Adipose tissue (tissue), 3 donors: Measurements from ENCODE around the gene CMA1. TPM values are rescaled to one million over a fixed set of nuclear protein-coding genes. Genes with fewer than 3 reads are reported as not detected.
"Not testable (repeated sequence)": the region's sequence is repeated elsewhere in the genome, so short reads cannot be mapped to it uniquely, and the experiment has no call there.

Source experiments
- H3K27ac ChIP-seq: one replicate; pipeline ENCODE4 v1.5.1; 2013; ENCODE audit warnings: low read depth, low read length
- WGBS, 3 donors: extraction: QIAGEN DNeasy Blood & Tissue Kit; methylation state at CpG; one replicate each; pipeline ENCODE4 v1.1.7; 2013; 5-methylcytosine and 5-hydroxymethylcytosine counted together
- polyA plus RNA-seq, 3 donors: library from polyadenylated mRNA; stranded (reverse); fragments of 200-250 nt; gene quantifications; one replicate each; pipeline ENCODE4 v1.2.3, GENCODE V29; 2013
- donor health status: healthy with polysubstance abuse.
- donor health status: Bipolar disorder and iron deficiency.
- donor health status: healthy.

CMA1 gene
- polyA plus RNA-seq, 3 donors = 0.13 to 2.1 (median 0.90) TPM

DNA sequence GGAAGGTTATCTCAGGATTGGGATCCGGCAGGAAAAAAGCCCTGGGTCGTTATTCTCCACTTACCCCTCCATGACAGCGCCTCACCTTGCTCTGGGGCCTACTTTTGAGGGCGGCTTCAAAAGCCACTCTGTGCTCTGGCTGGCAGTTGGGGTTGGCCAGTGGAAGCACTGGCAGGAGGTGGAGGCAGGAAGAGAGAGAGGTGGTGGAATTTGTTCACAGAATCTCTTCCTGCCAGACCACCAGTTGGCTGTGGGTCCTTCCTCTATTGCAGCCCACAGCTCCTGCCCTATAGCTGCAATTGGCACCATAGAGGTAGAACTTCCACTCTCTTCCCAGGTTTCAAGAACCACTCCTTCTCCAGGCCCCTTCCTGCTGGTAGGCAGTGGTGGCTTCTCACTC, 32.8 kb downstream of the CMA1 start:
- 72 to 93% (median 72%) methylated on average over 4 of the region's 4 CpGs for WGBS, 3 donors
- no peak overlapping the region for H3K27ac ChIP-seq

DNA sequence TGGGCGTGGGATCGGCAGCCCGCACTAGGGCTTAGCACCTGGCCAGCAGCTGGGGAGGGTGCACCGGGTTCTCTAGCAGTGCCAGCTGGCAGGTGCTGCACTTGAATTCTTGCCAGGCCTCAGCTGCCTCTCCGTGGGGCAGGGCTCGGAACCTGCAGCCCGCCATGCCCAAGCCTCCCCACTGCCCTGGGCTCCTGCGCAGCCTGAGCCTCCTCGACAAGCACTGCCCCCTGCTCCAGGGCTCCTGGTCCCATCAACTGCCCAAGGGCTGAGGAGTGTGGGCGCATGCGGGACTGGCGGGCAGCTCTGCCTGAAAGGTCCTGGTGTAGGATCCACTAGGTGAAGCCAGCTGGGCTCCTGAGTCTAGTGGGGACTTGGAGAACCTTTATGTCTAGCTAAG, 34.9 kb downstream of the CMA1 start:
- 70 to 94% (median 70%) methylated on average over 11 to 12 of the region's 12 CpGs for WGBS, 3 donors
- H3K27ac ChIP-seq = no peak overlapping the region

DNA sequence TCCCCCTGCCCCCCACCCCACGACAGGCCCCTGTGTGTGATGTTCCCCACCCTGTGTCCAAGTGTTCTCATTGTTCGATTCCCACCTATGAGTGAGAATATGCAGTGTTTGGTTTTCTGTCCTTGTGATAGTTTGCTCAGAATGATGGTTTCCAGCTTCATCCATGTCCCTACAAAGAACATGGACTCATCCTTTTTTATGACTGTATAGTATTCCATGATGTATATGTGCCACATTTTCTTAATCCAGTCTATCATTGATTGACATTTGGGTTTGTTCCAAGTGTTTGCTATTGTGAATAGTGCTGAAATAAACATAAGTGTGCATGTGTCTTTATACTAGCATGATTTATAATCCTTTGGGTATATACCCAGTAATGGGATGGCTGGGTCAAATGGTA, 37.6 kb downstream of the CMA1 start:
- 85 to 95% (median 85%) methylated on average over 2 of the region's 2 CpGs for WGBS, 3 donors
- not testable (repeated sequence) for H3K27ac ChIP-seq

DNA sequence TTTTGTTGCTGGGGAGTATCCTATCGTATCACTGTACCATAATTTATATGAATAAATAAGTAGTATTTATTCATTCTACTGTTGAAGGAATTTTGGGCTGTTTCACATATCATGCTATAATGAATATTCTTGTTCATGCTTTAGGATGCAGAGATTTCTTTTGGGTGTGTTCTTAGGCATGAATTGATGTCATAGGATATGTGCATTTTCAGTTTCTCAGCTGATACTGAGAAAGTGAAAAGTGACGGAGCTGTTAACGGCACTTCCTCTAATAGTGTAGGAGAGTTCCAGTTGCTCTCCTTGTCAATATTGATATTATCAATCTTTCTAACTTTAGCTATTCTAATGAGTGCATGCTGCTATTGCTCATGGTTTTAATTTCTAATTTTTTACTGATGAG, 42.3 kb downstream of the CMA1 start:
- WGBS, 3 donors = 89 to 93% (median 92%) methylated on average over 3 of the region's 3 CpGs
- H3K27ac ChIP-seq = no peak overlapping the region

DNA sequence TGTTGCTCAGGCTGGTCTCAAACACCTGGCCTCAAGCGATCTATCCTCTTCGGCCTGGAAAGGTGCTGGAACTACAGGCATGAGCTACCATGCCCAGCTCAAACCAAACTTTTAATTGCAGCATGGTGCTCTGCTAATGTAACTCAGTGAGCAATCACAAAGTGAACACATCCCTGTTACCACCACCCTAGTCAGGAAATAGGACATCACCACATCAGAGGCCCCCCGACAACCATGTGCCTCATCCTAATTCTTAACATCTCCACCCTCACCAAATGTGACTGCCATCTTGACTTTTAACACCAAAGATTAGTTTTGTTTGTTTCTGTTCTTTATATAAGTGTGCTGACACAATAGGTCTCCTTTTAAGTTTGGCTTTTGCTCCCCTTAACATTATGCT, 42.7 kb downstream of the CMA1 start:
- WGBS, 3 donors = 94 to 98% (median 95%) methylated on average over 3 of the region's 3 CpGs
- H3K27ac ChIP-seq = no peak overlapping the region

DNA sequence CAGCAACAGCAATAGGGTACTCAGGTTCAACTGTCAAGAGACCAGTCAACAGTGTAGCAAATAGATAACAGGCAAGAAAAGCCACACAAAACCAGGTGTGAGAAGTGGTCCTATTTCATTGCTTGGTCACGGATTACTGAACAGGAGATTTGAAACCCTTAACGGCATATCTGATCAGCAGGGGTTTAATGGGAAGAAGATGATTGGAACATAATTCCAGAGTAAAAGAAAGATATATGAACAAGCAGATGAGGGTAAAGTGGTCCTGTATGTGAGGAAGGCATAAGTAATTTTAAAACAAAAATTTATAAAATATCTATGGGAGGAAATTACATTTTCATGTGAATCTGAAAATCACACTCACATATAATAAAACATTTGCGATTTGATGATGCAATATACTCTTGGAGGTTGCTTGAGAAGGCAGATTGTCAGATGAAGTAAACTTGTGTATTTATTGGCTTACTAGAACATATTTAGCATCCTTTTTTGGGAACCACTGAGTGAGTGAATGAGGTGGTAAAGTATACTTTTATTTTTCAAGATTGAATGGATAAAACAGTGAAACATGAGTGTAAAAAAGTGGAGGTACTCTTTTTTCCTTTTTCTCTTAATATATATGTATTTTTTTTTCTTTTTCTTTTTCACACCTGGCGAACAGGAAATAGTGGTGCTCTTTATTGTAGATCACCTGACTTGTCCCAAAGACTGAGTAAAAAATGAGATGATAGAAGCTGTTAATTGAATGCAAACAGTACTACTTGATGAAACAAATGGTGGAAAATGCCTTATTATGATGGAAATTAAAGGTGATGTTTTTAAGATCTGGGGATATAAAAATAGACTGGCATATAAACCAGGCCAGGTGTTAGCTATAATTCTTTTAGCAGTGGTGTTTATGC, 43.9 kb downstream of the CMA1 start:
- 70 to 92% (median 72%) methylated on average over 4 of the region's 4 CpGs for WGBS, 3 donors

DNA sequence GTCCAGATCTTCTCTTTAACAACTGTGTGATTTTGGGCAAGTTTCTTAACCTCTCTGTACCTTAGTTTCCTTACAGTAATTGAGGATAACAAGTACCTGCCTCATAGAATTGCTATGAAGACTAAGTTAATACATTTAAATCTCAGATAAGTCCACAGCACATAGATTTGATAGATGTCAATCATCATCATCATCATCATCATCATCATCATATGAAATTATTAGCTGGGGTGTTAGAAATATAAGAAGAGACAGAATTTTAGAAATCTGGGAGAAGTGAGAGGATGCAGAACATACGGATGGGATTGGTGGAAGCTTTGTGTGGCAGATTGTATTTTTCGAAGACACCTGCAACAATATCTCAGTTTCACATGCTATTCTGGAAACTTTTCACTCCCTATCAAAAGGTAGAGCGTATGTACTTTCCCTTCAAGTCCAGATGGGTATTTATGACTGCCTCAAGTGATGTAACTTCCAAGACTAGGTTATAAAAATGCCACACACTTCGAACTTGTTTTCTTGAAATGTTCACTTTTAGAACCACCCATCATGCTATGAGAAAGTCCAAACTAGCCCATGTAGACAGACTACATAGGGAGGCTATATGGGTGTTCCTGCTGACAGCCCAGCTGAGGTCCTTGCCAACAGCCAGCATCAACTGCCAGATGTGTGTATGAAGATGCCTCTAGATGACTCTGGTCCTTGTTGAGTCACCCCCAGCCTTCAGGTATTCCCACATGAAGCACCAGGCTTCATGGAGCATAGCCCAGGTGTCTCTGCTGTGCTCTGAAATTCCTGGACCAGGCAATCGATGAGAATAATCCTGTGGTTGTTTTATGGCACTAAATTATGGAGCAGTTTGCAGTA, 44.8 kb downstream of the CMA1 start:
- H3K27ac ChIP-seq = no peak overlapping the region
- WGBS, 3 donors = 48 to 94% (median 54%) methylated on average over 3 to 5 of the region's 5 CpGs

More for the DNA sequence above, 43.9 kb downstream of the CMA1 start:
- H3K27ac ChIP-seq = no peak overlapping the region

DNA sequence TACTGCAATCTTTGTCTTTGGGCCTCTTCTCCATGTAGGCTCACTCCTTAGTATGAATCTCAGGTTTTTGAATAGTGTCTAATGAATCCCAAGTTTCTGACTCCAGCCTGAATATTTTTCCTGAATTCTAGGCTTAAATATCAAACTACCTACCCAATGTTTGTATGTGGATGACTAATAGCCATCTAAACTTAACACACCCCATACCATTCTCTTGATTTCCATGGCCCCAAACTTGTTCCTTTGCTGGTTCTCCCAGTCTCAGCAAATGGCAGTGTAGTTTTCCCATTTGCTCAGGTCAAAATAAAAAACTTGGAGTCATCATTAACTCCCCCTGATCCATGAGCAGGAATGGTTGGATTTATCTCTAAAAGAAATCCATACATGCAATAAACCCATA, 46.7 kb downstream of the CMA1 start:
- H3K27ac ChIP-seq = no peak overlapping the region

DNA sequence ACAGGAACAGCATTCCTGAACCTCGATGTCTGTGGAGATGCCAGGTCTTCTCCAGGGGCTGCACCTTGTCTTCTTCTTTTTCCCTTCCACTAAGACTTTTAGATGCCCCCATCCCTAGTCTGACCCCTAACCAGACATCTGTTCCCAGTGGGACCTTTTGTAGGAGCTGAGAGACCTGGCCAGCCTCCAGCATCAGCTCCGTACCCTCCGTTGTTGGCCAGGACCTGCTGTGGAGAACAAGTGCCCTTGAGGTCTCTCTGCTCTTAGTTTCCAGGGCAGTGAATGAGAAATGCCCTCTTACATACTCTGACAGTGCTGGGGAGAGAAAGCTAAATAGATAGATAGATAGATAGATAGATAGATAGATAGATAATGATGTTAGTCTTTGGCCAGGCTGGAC, 48.7 kb downstream of the CMA1 start:
- H3K27ac ChIP-seq = no peak overlapping the region
- 71 to 85% (median 72%) methylated on average over 3 of the region's 3 CpGs for WGBS, 3 donors

DNA sequence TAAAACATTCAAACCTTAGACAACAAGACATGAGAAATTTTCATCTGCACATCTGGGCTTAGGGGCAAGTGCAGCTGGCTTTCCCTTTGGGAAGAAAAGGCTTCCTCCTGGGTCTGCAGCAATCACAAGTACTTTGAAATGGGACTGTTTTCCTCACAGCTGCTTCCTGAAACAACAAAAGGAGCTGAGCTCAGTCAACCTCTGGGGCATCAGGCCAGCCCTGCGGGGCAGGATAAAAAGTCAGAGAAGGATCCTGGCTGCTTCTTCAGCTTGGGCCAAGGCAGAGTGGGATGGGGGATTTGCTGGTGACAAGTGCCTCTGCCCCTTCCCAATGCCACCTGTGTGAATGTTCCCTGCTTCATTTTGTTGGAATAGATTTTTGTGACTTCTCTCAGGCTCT, 49.3 kb downstream of the CMA1 start:
- no peak overlapping the region for H3K27ac ChIP-seq
- WGBS, 3 donors = 70 to 87% (median 76%) methylated on average over 1 of the region's 1 CpG

DNA sequence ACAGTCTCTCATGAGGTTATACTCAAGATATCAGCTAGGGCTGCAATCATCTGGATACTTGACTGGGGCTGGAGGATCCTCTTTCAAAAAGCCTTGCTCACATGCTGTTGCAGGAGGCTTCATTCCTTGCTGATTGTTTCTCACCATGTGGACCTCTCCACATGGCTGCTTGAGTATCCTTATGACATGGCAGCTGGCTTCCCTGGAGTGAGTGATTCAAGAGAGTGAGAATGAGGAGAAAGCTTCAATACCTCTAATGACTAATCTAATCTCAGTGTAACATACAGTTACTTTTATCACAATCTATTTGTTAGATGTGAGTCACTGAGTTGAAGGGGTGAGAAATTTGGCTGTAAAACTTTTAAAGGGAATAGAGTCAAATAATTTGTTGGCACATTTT, 51.1 kb downstream of the CMA1 start:
- H3K27ac ChIP-seq = no peak overlapping the region

Other genes with a start within 250 kb of the CMA1 start
- 1 to 10 TPM; 2.5 to 4.6 (median 3.3) TPM for gene TGM1, start 245.1 kb downstream of the CMA1 start, polyA plus RNA-seq
- 10 to 100 TPM; 20.7 to 27.0 (median 23.0) TPM for gene RABGGTA, start 236.7 kb downstream of the CMA1 start, polyA plus RNA-seq
- 10 to 100 TPM; 11.3 to 26.4 (median 14.8) TPM for gene DHRS1, start 208.5 kb downstream of the CMA1 start, polyA plus RNA-seq
- gene NOP9, start 208.4 kb downstream of the CMA1 start, polyA plus RNA-seq = 10 to 100 TPM in 2 of 3 donors, 1 to 10 TPM in 1; 6.8 to 11.6 (median 11.0) TPM
- 10 to 100 TPM; 10.3 to 18.0 (median 10.6) TPM for gene CIDEB, start 200.3 kb downstream of the CMA1 start, polyA plus RNA-seq
- gene LTB4R2, start 198.1 kb downstream of the CMA1 start, polyA plus RNA-seq = 1 to 10 TPM in 2 of 3 donors, under 1 TPM in 1; 0.79 to 5.9 (median 2.6) TPM
- 10 to 100 TPM in 1 of 3 donors, 1 to 10 TPM in 2; 5.1 to 13.3 (median 6.2) TPM for gene LTB4R, start 196.8 kb downstream of the CMA1 start, polyA plus RNA-seq
- gene ADCY4, start 173.2 kb downstream of the CMA1 start, polyA plus RNA-seq = 100 to 1,000 TPM in 1 of 3 donors, 10 to 100 TPM in 1, 1 to 10 TPM in 1; 8.7 to 107 (median 56.4) TPM
- 10 to 100 TPM in 1 of 3 donors, 1 to 10 TPM in 2; 7.2 to 15.0 (median 8.4) TPM for gene RIPK3, start 168.3 kb downstream of the CMA1 start, polyA plus RNA-seq
- gene NFATC4, start 140.1 kb downstream of the CMA1 start, polyA plus RNA-seq = 100 to 1,000 TPM in 1 of 3 donors, 10 to 100 TPM in 2; 12.2 to 166 (median 39.6) TPM
- 1 to 10 TPM; 2.7 to 7.6 (median 3.8) TPM for gene NYNRIN, start 109.3 kb downstream of the CMA1 start, polyA plus RNA-seq
- 1 to 10 TPM in 2 of 3 donors, under 1 TPM in 1; 0.89 to 4.3 (median 3.0) TPM for gene CBLN3, start 78.6 kb downstream of the CMA1 start, polyA plus RNA-seq
- gene KHNYN, start 78.3 kb downstream of the CMA1 start, polyA plus RNA-seq = 10 to 100 TPM; 17.9 to 29.2 (median 24.5) TPM
- 10 to 100 TPM; 41.0 to 59.4 (median 48.7) TPM for gene SDR39U1, start 65.5 kb downstream of the CMA1 start, polyA plus RNA-seq
- gene CTSG, start 68.0 kb upstream of the CMA1 start, polyA plus RNA-seq = 1 to 10 TPM in 2 of 3 donors, under 1 TPM in 1; 0.26 to 3.3 (median 2.1) TPM
- 1 to 10 TPM in 1 of 3 donors, under 1 TPM in 1, not detected in 1; 0.13 to 1.1 TPM for gene GZMH, start 101.4 kb upstream of the CMA1 start, polyA plus RNA-seq
- 1 to 10 TPM in 2 of 3 donors, under 1 TPM in 1; 0.29 to 2.0 (median 1.8) TPM for gene GZMB, start 125.9 kb upstream of the CMA1 start, polyA plus RNA-seq